ENCODE measurements around the gene MED13L. TPM values are rescaled to one million over a fixed set of nuclear protein-coding genes. Genes with fewer than 3 reads are reported as not detected.

The MED13L gene
- total RNA-seq, 1 experiment from 2014 or later: 37.8 TPM

DNA sequence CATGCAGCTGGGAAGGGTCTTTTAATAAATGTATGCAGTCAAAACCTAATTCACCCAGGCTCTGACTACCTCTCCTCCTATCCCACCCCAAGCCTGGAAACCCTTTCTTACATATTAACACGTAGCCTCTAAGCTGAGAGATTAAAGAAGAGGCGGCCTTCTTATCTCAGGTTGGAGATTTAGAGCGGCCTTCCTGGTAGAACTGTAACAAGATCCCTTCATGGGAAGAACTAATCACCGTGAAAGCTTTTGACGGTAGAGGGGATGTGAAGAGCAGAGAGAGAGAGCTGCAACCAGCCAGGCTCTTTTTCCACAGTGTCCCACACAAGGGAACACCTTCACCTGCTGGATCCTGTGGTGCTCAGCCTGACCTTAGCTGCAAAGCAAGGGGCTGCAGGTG, 367.4 kb downstream of the MED13L start:
- no peak for DNase-seq (ENCODE audit: low spot score)

All from A172 (cell line).